Measurements from ENCODE around the gene HHATL.

GRCh38 chr3:42652251-42652610, 50.4 kb downstream of the HHATL start:
- TF ChIP-seq CTCF (IDR thresholded peaks at IDR 0.05) (no peak), POLR2A (IDR thresholded peaks at IDR 0.05) (no peak)
